Keratinocyte (primary cell): ENCODE results near the gene C1QTNF3.

ENCODE experiments used
- CTCF ChIP-seq, 3 experiments: IDR thresholded peaks in 1 of 3; conservative IDR thresholded peaks in 1 of 3; optimal IDR thresholded peaks in 1 of 3; 2 replicates in 2 of 3; 3 replicates in 1 of 3; pipeline versions ENCODE3 to v1.5.1; 2011; ENCODE audit warnings: low read length in 3 of 3, mild to moderate bottlenecking in 3 of 3, moderate library complexity in 2 of 3, control low read depth in 1 of 3, inconsistent platforms in 1 of 3; ENCODE audit not compliant: insufficient read depth in 2 of 3; ENCODE audit errors: extremely low read depth in 1 of 3
- EZH2 ChIP-seq: IDR thresholded peaks from one replicate; pipeline ENCODE4 v1.6.1; 2012; ENCODE audit warnings: inconsistent platforms, mild to moderate bottlenecking, low read length, moderate library complexity

- TF ChIP-seq CTCF (optimal IDR thresholded peaks at IDR 0.05 in 1 of 3, IDR thresholded peaks at IDR 0.05 in 1 of 3, conservative IDR thresholded peaks at IDR 0.05 in 1 of 3; ENCODE audit: extremely low read depth in 1 of 3, insufficient read depth in 2 of 3, low read length in 3 of 3) = no peak
- TF ChIP-seq EZH2 = no peak
These were observed 10.8 kb upstream of the C1QTNF3 start for GRCh38 chr5:34053571-34054399.
